Head of caudate nucleus (tissue), 42 donors: ENCODE data around the gene HSD17B3.
"Not testable (repeated sequence)": the region's sequence is repeated elsewhere in the genome, so short reads cannot be mapped to it uniquely, and the experiment has no call there.

Experiments used
- DNase-seq, 42 donors: peaks; one replicate each; pipeline versions ENCODE4 v3.0.0 to v3.0.0-alpha.2; 2020 to 2021; ENCODE audit warnings: mixed read lengths in 7 of 42
- intact Hi-C: fragments of 100-400 bp; cut with DNase I; formaldehyde crosslinking; loops from one replicate; pipeline ENCODE4 v1.15.0; 2022

HSD17B3 gene

DNA sequence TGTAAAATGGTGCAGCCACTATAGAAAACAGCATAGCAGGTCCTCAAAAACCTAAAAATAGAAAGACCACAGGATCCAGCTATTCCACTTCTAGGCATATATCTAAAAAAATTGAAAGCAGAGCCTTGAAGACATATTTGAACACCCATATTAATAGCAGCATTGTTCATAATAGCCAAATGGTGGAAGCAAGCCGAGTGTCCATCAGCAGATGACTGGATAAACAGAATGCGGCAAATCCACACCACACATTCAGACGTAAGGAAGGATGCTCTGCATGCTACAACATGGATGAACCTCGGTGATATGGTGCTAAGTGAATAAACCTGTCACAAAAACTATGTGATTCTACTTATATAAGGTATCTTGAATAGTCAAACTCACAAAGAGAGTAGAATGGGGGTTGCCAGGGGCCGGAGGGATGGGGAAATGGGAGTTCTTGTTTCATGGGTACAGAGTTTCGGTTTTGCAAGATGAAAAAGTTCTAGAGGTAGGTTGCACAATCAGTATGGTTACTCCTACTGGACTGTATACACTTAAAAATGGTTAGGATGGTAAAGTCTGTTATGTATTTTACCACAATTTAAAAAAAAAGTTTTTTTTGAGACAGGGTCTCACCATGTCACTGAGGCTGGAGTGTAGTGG lies 17.1 kb upstream of the HSD17B3 start:
- intact Hi-C loops: loop anchor here (5.0 kb wide), 1 partner anchor 82 kb away; no protein-coding TSS in a partner anchor
- peak in 2 of 42 donors; percentile 6 to 22 for DNase-seq

DNA sequence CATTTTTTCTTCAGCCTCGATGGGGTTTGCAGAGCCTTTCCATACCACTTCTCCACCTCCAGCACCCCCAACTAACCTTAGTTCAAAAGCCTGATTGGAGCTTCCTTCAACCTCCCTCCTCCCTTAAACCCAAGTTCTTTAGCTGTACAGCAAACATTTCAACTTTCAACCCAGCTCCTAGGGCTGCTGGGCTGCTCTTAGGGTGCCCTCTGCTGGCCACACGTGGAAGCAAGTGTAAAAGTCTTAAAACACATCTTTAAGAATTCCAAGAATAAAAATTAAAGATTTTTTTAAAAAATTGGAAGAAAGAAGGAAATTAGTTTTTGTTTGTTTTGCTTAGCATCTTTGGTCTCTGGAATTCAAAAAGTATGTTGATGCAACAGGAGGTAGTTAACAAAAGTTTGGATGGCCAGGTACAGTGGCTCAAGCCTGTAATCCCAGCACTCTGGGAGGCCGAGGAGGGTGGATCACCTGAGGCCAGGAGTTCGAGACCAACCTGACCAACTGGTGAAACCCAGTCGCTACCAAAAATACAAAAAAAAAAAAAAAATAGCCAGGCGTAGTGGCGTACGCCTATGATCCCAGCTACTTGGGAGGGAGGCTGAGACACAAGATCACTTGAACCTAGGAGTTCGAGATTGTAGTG lies 15.5 kb upstream of the HSD17B3 start:
- intact Hi-C loops: loop anchor here (5.0 kb wide), 1 partner anchor 80 kb away; no protein-coding TSS in a partner anchor
- peak in 39 of 42 donors; percentile 12 to 86 (median 63) for DNase-seq

DNA sequence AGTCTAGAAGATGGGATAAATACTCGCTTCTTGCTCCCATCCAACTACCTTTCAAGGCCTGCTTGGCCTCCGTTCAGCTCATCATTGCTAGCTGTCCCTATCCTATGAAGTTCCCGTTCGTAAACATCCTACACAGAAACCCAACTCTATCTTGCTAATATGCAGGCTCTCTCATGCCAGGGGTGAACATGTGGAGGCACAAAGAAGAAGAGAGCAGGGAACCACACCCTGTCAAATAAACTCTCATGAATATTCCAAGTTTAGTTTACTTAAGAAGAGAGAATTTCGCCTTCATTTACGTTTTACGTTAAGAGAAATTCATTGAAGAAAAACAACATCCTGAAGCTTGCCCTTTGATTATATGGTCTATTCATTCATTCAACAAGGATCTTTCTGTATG lies 7.9 kb upstream of the HSD17B3 start:
- no peak for DNase-seq
- intact Hi-C loops: no loop called here

DNA sequence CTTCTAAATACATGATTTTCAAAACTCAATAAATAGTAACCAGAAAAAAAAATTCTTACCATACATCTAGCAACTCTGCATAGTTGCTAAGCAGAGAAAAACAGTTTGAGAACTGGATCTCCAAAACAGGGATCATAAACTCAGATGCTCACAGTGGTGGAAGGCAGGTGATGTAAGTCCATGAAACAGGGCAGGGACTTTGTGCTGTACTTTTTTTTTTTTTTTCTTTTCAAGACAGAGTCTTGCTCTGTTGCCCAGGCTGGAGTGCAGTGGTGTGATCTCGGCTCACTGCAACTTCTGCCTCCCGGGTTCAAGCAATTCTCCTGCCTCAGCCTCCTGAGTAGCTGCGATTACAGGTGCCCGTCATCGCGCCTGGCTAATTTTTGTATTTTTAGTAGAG lies 5.0 kb upstream of the HSD17B3 start:
- DNase-seq, intact Hi-C loops: not testable (repeated sequence)

DNA sequence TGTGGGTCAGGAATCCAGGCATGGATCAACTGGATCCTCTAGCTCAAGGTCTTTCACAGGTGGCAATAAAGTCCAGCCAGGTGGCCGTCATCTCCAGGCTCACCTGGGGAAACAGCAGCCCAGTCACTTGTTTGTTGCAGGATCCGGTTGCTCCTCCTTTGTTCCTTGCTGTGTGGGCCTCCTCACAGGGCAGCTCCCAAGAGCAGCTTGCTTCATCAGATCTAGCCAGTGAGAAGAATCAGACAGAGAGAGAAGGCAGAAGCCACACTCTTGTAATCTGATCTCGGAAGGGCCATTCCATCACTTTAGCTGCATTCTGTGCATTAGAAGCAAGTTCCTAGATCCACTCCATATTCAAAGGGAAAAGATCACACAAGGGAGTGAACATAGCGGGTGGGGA lies 3.2 kb upstream of the HSD17B3 start:
- no peak for DNase-seq
- intact Hi-C loops: no loop called here

DNA sequence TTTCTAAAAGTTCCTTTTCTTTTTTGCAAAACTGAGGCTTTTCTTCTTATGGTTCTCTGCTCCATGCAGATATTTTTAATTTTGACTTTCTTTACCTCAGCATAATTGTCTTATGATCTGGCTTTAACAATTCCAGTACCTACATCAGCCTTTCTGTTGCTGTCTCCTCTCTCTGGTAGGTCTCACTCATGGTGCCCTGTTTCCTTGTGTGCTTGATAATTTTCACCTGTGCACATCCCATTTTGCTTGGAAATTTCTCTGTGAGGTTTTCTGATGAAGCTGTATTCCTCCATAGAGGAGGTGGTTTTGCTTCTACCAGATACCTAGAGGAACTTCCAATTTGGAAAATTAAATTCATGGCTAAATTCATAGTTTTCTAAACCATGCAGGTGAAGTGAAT lies 2.3 kb upstream of the HSD17B3 start:
- intact Hi-C loops: no loop called here
- no peak for DNase-seq

DNA sequence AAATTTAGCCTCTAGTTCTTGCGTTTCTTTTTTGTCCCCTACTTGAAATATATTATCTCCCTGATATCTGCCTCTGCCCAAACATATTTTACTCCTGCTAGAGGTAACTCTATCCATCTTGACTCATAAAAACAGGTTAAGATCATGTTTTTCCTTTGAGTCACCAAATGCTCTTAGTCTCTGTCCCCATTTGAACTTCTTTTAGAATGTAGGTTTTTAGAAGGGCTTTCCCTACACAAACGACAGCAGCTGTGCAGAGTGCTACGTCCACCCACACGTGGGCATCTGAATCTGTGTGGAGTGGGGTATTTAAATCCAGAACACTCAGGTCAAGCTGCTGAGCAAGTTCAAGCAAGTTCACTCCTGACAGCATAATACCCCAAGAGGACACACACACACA lies 2.2 kb downstream of the HSD17B3 start:
- peak in 1 of 42 donors; percentile 18 for DNase-seq
- intact Hi-C loops: no loop called here

DNA sequence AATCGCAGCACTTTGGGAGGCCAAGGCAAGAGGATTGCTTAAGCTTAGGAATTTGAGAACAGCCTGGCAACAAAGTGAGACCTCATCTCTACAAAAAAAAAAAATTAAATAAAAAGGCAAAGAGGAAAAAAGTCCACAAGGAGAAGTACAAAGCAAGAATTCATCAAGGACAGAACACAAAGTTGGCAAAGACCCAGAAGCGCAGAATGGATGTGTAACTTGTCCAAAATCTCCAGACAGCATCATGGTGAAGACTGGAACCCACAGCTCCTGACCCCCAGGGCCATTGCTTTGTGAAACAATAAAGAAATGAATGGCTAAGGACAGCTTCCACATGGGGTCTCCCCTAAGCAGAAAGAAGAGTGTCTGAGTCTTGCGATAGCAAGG lies 7.8 kb downstream of the HSD17B3 start:
- intact Hi-C loops: no loop called here
- no peak for DNase-seq

DNA sequence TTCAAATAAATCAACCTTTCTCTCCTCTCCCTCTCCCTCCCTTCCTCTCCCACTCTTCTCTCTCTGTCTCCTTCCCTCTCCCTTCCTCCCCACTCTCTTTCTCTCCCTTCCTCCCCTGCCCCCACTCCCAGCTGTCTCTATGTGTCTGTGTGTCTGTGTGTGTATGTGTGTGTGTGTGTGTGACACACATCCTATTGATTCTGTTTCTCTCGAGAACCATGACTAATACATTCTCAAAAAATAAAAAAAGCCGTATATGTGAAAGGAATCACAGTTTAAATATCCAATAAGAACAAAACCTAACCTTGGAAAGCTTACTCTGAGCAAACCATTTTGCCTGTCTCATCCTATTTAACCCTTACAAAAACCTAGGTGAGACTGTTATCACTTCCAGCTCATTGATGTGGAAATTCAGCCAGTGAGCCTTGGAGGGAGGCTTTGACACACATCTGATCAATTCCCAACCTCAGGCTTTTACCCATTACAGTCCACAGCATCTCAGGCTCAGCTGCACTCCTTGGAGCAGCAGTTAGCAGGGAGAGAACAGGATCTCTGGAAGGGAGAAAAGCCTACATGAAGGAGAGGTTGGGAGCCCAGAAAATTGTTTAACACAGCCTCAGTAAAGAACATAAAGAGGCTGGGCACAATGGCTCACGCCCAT lies 8.3 kb downstream of the HSD17B3 start:
- intact Hi-C loops: no loop called here
- peak in 5 of 42 donors; percentile 12 to 53 (median 22) for DNase-seq

DNA sequence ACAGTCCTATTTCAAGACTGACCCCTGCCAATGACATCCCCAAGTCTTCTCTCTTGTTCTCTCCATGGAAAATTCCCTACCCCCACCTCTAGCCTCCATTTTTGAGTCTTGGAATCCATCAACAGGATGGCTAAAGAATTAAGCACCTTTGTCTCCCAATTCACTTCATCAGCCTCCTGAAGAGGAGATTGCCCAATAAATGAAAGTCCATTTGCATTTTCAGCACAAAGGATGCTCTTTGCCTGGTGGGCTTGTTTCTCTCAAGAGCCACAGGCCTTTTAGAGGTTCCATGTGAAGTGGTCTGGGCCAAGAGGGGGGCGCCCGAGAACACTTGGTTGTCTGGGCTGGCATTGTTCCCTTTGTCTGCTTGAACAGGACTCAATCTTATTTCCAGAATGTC lies 12.6 kb downstream of the HSD17B3 start:
- intact Hi-C loops: no loop called here
- DNase-seq: no peak

DNA sequence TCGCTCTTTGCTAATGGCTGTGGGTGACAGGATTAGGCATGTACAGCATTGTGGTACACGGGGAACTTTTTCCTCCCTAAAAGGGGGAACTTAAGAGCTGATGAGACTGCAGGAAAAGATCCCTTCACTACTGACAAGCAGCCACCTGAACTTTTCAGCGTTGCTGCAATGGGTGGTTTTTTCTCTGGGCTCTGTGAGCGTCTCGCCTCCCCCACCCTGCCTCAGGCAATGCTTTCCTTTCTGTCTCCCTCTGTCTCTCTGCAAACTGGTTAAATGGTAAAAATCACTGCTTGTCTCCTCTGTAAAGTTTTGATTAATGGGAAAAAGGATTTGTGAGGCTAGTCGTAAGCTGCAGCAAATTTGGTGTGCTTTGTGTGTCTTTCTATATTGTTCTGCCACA lies 20.3 kb downstream of the HSD17B3 start:
- intact Hi-C loops: no loop called here
- no peak for DNase-seq

DNA sequence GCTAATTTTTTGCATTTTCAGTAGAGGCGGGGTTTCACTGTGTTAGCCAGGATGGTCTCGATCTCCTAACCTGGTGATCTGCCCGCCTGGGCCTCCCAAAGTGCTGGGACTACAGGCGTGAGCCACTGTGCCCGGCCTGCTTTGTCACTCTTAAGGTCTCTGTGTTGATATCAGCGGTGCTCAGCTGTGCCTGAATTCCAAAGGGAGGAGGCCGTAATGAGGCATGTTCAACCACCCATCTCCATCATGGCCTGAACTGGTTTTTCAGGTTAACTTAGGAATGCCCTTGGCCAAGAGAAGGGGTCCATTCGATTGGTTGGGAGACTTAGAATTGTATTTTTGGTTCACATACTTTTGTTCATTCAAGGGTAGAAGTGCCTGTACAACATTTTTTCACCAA lies 22.0 kb downstream of the HSD17B3 start:
- no peak for DNase-seq
- intact Hi-C loops: no loop called here

DNA sequence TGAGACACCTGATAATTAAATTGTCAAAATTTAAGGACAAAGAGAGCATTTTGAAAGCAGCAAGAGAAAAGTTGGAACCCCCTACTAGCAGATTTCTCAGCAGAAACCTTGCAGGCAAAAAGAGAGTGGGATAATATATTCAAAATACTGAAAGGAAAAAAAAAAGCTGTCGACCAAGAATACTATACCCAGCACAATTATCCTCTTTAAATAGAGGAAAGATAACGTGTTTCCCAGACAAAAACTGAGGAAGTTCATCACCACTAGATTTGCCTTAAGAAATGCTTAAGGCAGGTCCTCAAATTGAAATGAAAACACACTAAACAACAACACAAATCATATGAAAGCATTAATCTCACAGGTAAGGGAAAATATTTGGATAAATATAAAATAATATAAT lies 27.0 kb downstream of the HSD17B3 start:
- DNase-seq: no peak
- intact Hi-C loops: no loop called here

DNA sequence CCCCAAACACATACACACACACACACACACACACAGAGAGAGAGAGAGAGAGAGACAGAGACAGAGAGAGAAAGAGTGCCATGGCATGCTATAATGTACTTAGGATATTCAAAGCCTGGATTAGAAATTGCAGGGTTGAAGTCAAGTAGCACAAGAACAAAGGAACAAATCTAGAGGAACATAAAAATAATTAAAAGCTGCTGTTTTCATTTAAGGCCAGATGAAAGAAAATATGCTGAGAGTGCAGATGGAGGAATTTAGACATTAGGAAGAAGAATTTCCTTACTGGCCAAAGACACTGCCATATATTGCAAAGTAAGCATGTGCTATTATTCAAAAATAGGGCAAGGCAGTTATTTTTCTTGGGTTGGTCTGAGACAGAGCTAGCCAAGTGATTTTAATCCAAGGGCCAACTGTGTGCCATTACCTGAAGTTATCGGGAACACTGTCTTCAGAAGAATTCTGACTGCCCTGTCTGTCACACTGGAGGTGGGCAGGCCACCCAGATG lies 31.7 kb downstream of the HSD17B3 start:
- intact Hi-C loops: no loop called here
- DNase-seq: no peak

DNA sequence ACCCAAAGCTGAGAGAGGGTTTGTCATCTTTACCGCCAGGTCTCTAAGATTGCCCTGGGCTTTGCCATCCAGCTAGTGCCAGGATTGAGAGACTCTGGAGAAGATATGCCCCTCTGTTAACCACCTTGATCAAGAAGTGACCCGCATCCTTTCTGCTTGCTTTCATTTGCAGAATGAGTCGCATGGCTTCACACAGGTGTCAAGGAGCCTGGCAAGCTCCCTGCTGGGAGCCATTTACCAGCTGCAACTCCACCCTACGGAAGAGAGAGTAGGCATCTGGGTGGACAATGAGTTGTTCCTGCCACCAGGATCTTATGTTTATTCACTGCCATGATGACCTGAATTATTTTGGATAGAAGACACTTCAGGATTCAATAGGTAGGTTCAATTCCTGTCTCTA lies 43.0 kb downstream of the HSD17B3 start:
- intact Hi-C loops: no loop called here
- DNase-seq: no peak

DNA sequence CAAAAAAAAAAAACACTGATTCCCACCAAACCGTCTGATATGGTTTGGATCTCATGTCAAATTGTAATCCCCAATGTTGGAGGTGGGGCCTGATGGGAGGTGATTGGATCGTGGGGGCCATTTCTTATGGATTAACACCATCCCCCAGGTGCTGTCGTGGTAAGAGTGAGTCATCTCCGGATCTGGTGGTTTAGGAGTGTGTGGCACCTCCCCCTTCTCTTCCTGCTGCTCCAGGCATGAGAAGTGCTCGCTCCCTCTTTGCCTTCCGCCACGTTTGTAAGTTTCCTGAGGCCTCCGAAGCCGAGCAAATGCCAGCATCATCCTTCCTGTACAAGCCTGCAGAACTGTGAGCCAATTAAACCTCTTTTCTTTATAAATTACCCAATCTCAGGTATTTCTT lies 45.2 kb downstream of the HSD17B3 start:
- intact Hi-C loops: no loop called here
- peak in 2 of 42 donors; percentile 8 to 16 for DNase-seq

DNA sequence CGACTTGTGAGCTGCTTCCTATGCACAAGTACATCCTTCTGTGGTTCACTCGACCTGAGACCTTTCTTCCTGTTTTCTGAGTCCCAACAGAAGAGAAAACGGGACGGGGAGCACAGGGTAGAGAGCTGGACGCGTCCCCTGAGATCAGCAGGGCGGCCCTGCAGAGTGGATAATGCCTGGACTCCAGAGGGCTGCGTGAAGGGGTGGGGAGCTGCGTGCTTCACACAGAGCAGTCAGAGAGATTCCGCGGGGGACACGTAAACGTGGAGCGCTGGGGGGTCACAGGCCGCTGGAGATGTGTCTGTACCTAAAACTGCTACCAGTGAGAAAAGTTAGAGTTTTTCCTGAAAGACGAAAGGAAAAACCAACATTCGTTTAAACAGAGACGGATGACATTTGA lies 46.3 kb downstream of the HSD17B3 start:
- intact Hi-C loops: no loop called here
- no peak for DNase-seq

DNA sequence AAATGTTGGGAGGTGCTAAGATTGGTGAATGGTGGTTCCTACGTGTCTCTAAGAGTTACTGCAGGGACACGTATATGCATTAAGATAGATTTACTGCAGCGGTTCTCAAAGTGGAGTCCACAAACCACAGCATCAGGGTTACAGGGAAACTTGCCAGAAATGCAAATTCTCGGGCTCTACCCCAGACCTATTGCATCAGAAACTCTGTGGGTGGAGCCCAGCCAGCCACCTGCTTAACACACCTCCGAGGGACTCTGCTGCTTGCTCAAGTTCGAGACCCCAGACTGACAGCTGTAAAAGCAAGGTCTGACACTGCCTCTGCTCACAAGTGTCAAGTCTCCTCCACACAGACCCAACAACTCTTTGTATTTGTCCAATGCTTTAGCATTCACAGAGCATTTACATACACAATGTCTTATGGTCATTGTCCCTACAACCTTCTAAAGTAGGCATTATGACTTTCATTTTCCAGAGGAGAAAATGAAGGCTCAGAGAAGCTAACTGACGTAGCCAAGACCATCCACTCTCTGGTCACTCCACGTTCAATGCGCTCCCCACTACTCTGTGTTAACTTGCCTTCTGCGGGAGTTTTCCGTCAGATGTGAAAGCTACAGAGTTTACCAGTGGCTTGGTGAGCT lies 48.8 kb downstream of the HSD17B3 start:
- no peak for DNase-seq
- intact Hi-C loops: no loop called here

DNA sequence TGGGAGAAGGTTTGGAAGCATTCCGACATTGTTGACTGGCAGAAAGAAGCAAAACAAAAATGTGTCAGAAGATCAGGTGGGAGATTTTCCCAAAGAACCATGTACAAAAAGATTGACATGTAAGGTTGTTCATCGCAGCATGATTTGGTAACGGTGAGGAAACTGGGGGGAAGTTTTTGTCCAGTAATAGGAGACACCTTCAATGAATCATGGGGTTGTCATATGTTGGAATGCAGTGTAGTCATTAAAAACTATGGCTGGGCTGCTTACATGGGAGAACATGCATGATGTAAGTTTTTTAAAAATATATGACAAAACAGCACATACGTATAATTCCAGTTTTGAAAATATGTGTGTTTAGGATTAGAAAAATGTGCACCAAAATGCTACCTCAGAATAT lies 50.5 kb downstream of the HSD17B3 start:
- intact Hi-C loops: no loop called here
- no peak for DNase-seq

DNA sequence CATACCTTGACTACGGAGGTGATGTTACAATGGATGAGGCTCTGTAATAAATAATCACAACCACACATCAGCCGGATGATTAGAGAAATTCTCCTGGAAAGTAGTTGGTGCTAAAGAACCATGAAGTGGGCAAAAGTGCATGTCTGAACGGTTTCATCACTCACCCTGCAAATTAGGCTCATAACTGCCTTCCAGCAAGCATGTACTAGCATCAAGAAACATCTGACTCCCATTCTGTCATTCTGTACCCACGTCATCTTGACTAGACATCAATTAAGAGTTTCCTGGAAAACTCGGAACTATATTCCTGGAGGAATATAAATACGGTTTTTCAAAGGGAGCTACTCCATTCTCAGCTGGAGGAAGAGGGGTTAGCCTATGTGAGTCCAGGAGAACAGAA lies 52.2 kb downstream of the HSD17B3 start:
- DNase-seq: no peak
- intact Hi-C loops: no loop called here
